Right forelimb (tissue), 1 donor: Measurements from ENCODE around the gene HSD17B4.
"Not testable (repeated sequence)": the region's sequence is repeated elsewhere in the genome, so short reads cannot be mapped to it uniquely, and the experiment has no call there.

Source experiments
- DNase-seq: peaks from one replicate; pipeline ENCODE4 v3.0.0-alpha.2; 2018

The HSD17B4 gene

DNA sequence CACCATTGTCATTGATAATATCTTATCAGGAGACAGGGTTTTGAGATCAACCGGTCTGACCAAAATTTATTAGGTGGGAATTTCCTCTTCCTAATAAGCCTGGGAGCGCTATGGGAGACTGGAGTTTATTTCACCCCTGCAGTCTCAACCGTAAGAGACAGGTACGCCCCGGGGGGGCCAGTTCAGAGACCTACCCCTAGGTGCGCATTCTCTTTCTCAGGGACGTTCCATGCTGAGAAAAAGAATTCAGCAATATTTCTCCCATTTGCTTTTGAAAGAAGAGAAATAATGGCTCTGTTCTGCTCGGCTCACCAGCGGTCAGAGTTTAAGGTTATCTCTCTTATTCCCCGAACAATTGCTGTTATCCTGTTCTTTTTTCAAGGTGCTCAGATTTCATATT, 28.3 kb downstream of the HSD17B4 start:
- DNase-seq: not testable (repeated sequence)

DNA sequence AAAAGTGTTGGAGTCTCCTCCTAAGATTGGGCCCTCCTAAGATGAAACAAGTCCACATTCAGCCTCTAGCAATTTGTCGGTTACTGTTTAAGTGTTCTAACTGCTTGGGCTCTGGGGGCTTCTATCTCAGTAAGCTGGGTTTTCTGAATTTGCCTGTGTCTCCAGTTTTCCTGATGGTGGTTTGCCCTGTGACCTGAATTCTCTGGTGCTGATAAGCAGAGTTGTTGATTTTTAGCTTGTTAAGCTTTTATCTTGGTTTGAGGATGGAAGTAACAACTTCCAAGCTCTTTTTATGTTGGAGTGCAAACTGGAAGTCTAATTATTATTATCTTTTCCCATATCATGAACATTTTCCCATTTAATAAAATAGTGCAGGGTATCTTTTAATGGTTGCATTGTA, 30.9 kb downstream of the HSD17B4 start:
- DNase-seq: no peak

DNA sequence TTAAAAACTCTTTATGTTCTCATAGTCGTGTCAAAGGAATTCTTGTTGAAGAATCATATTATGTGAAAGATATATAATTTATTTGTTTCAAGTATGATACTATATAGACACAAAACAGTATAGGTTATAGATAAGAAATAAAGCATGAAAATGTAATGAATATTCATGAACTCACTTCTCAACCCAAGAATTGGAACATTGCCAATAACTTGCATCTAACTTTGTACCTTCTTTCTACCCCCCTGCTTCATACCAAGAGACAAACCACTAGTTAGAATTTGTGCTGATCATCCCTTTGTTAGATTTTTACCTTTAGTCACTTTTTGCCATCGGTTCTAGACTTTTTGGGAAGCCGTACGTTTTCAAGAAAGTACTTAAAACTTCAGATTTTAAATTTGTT, 32.6 kb downstream of the HSD17B4 start:
- no peak for DNase-seq

DNA sequence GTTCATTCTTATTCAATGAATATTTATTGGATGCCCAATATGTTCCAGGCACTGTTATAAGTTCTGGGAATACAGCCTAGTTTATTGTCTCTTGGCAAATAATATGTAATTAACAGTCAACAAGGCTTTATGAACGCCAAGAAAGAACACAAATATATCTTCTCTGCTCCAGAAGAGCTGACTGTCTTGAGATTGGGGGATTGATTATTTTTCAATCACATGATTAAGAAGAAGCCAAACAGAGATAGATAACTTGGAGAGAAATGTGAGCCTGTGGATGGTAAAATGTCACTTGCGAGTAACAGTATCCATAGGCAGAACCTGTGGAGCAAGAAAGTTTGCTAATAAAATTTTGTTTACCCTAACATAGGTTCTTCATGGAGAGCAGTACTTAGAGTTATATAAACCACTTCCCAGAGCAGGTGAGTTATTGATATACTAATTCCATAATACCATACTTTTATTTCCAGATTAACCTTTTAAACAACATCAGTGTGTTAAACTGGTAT, 49.4 kb downstream of the HSD17B4 start:
- DNase-seq: no peak

DNA sequence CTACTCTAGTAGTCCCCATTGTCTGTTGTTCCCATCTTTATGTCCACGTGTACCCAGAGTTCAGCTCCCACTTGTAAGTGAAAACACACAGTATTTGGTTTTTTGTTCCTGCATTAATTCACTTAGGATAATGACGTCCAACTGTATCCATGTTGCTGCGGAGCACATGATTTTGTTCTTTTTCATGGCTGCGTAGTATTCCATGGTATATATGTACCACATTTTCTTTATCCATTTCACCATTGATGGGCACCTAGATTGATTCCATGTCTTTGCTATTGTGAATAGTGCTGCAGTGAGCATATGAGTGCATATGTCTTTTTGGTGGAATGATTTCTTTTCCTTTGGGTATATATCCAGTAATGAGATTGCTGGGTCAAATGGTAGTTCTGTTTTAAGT, 51.6 kb downstream of the HSD17B4 start:
- not testable (repeated sequence) for DNase-seq

DNA sequence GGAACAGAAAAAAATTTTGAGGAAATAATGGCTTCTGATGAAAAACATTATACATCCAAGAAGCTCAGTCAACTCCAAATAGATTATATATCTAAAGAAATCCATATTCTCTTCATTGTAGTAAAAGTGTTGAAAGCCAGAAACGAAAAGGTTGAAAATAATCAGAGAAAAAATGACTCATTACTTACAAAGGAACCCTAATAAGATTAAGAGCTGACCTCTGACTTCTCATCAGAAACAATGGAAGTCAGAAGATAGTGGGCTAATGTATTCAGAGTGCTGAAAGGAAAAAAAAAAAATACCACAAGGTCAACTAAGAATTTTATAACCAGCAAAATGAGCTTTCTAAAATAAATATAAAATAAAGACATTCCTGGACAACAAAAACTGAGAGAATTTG, 60.0 kb downstream of the HSD17B4 start:
- DNase-seq: no peak

DNA sequence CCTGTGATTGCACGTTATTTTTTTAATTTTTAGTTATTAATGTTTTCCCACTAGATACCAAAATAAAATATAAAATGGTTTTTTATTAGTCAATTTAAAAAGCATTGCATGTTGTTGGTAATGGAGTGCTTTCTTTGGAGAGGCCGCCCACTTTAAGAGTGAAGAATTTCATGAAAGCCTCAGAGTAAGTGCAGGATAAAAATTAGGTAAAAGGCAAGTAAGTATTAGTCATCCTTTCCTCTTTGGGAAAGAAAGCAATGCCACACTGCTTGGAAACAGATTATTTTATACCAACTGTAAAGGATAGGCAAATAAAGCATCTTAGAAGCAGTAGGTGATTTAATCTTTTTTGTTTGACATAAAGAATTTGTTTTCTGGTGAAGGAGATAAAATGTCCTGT, 62.9 kb downstream of the HSD17B4 start:
- no peak for DNase-seq

DNA sequence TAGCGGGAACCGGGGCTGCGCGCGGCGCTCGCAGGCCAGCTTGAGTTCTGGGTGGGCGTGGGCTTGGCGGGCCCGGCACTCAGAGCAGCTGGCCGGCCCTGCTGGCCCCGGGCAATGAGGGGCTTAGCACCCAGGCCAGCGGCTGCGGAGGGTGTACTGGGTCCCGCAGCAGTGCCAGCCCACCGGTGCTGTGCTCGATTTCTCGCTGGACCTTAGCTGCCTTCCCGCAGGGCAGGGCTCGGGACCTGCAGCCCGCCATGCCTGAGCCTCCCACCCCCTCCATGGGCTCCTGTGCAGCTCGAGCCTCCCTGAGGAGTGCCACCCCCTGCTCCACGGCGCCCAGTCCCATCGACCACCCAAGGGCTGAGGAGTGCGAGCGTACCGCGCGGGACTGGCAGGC, 64.8 kb downstream of the HSD17B4 start:
- not testable (repeated sequence) for DNase-seq

DNA sequence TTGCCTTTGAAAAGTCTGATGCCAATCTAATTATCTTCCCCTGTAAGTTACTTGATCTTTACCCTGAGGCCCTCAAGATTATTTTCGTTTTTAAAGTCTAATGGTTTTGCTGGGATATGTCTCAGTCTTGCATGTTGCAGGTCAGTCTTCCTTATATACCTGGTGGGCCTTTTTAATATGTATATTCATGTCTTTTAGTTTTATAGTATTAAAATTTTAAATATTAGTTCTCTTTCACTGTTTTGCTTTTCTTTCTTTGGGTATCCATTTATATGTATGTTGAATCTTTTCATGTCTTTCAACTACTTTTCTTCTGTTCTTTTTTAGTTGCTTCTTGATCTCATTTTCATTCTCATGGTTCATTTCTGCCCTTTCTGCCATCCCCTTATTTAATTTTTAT, 68.9 kb downstream of the HSD17B4 start:
- DNase-seq: no peak

DNA sequence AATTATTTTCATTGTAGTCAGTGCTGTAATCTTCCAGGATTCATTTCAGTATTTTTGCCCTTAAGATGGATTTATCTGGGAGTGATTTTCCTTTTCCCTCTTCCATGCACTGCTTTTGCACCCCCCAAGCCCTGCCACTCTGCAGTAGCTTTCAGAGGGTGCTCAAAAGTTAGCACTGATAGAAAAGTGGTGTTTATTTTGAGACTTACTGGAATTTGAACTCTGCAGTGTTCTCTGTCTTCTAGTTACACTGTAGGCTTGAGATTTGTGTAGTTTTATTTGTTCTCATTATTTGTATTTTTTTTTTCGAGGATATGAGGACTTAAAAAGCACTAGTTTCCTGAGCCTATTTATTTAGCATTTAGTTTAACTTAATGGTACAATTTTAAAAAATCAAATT, 70.5 kb downstream of the HSD17B4 start:
- DNase-seq: no peak

DNA sequence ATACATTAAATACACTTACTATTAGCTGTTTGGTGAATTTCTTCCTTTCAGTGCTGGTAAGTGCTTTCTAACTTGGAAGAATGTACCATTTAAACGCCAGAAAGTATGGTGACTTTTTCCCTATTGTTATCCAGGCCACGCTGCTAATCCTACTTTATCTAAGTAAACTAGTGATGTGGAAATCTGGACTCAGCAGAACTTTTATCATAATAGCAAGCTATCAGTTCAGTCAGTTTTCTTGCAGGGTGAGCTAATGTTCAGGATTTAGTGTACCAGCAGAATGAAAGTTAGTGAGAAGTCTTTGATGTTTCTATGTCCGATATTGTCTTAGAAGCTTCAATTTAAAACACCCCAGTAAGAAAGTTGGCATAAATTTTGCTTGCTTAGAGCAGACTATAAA, 72.2 kb downstream of the HSD17B4 start:
- no peak for DNase-seq

DNA sequence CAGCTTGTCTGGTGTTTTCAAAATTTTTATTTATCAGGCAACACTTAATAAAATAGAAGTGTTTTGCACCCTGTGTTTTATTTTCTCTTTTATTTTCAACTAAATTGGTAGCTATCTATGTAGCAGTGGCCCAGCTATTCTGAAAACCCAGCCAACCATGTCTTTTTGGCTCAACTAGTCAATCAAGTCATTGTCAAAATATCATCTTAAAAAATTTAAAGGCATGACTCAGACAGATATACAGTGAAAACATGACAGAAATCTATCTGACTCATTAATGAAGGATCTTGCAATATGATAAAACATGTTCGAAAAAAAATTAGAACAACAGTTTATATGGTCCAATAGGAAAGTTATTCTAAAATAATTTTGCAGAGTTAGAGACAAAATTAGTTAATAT, 75.1 kb downstream of the HSD17B4 start:
- no peak for DNase-seq

DNA sequence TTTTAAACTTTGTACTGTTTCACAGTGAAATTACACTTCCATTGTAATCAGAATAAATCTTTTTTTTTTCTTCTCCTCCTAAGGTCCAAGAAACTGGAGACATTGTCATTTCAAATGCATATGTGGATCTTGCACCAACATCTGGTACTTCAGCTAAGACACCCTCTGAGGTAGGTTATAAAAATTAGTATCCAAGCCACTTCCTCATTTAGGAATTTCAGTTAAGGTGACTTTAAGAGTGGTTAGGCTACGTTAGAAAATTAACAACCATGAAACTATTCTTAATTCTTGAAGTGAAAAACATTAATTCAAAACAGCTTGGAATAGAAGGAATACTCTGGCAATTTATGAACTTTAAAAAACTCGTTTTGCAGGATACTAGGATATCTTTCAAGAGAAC, 77.5 kb downstream of the HSD17B4 start:
- no peak for DNase-seq

DNA sequence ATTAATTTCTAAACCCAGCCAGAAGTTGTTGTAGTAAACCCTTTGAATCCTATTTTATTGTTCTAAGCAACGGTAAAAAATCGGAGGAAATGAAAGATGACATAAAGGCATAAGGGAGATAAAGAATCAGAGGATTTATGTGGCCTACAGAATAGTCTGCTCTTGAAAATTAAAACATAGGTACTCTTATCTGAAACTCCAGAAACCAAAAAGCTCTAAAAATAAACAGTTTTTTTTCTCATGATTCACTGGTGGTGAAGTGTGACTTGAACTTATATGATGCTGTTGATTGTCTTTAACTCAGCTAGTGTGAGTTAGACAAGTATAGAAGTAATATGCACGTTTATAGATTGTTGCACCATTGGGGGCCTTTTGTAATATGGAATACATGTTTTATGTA, 80.3 kb downstream of the HSD17B4 start:
- no peak for DNase-seq

DNA sequence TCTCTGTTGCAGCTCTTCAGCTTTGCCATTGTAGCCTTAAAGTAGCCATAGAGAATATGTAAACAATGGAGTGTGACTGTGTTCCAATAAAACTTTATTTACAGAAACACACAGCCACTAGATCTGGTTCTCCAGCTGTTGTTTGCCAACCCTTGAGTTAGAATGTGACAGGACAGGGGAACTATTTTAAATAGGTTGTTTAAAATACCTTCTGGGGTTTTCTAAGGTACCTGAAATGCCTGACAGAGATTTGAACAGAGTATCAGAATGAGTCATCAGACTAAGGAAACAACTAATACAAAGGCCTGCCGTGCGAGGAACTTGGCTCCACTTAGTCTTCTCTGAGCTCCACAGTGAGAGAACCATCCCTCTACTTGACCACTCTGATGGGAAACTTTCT, 85.4 kb downstream of the HSD17B4 start:
- no peak for DNase-seq

DNA sequence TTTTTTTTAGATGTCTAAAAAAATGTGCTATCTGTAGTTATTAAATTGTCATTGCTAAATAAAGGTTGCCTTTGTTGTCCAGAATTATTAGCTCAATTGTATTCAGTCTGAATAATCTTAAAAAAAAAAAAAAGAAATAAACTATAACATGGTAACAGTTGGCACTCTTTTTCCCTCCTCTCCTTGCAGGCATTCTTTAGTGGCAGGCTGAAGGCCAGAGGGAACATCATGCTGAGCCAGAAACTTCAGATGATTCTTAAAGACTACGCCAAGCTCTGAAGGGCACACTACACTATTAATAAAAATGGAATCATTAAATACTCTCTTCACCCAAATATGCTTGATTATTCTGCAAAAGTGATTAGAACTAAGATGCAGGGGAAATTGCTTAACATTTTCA, 89.4 kb downstream of the HSD17B4 start:
- no peak for DNase-seq

DNA sequence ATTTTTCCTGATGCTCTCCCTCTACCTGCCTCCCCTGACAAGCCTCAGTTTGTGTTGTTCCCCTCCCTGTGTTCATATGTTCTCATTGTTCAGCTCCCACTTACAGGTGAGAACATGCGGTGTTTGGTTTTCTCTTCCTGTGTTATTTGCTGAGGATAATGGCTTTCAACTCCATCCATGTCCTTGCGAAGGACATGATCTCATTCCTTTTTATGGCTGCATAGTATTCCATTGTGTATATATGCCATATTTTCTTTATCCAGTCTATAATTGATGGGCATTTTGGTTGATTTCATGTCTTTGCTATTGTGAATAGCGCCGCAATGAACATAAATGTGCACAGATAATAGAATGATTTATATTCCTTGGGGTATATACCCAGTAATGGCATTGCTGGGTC, 99.5 kb downstream of the HSD17B4 start:
- DNase-seq: no peak

DNA sequence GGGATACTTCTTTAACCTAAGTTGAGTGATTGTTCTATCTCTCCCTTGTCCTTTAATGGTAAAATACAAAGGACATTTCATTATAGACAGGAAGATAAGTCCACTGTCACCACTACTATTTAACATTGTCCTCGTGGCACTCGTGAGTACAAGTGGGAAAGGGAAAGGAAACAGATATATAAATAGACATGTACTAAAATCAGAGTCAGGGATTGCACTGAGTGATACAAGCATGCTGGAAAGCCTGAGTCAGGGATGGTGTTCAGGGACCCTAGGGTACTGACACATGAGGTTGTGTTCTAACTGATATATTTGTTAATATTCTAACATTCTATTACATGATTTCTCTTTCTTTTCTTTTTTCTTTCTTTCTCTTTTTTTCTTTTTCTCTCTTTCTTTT, 102.3 kb downstream of the HSD17B4 start:
- no peak for DNase-seq

DNA sequence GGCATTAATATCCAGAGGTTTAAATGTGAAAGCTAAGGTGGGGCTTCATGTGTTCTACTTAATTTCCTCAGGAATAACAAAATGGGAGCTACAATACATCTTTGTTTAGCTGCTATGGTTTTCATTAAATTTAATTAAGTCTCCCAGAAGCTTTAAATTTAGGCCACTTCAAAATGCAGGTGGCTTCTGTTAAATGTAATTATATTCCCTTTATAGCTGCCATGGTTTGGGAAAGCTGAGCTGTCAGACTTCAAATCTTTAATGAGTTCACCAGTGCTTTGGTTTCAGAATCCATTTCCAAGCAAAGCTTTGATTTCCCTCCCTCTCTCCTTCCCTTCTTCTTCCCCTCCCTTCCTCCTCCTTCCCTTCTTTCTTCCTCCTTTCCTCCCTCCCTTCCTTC, 118.6 kb downstream of the HSD17B4 start:
- no peak for DNase-seq

DNA sequence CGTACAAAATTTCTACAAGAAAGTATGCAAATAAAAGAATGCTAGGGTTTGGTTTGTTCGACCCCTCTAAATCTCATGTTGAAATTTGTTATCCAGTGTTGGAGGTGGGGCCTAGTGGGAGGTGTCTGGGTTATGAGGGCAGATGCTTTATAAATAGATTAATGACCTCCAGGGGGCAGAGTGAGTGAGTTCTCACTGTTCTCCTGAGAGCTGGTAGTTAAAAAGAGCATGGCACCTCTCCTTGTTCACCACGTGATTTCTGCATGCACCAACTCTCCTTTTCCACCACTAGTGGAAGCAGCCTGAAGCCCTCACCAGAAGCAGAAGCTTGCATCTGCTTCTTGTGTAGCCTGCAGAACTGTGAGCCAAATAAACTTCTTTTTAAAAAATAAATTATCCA, 126.6 kb downstream of the HSD17B4 start:
- DNase-seq: no peak

DNA sequence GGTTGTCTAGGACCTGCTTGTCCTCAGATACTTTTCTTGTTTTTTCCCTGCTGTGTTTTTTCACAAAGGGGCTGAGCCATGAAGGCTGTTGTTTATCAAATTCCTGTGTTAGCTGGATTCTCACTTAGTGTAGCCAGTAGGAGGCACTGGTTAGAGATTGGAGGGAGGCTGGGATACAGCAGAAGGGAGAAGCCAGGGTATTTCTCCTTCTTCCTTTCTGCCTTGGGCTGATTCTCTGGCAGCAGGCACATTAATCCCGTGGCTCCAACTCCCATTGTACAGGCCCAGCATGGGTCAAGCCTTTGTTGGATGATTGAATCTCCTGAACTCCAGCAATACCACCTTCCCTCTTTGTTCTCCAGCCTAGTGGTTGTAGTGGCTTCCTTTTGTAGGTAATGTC, 130.7 kb downstream of the HSD17B4 start:
- no peak for DNase-seq

DNA sequence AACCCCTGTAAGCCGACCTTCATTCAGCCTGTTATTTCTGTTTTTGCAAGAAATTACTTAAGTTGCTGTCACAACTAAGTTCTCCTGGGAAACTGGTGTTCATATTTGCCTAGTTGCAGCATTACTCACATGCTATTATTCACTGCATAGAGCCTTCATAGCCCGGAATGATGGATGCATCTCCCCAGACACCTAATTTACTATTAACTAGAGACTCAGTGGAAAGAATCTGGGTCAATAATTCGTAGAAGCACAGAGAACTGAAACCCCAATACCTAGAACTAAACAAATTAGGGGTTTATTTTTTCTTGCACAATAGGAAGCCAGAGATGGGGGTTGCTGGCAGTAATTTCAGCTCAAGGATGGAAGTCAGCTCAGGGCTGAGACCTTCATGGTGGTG, 131.4 kb downstream of the HSD17B4 start:
- no peak for DNase-seq
